ENCODE measurements around the gene BLTP1.

GRCh38 chr4:122151982-122152710 is at the start of gene BLTP1:
- TF ChIP-seq POLR2A (IDR thresholded peaks at IDR 0.05) (no peak), CTCF (IDR thresholded peaks at IDR 0.05) (no peak), POLR2AphosphoS5 (IDR thresholded peaks at IDR 0.05) (peak in 1 of 3 donors; percentile 10), EP300 (IDR thresholded peaks at IDR 0.05) (no peak)
